ENCODE results near the gene ZC3H12A. TPM values are rescaled to one million over a fixed set of nuclear protein-coding genes. Genes with fewer than 3 reads are reported as not detected.

ZC3H12A gene
- total RNA-seq, 4 donors from 2014 or later: 29.7 to 37.0 (median 33.4) TPM

DNA sequence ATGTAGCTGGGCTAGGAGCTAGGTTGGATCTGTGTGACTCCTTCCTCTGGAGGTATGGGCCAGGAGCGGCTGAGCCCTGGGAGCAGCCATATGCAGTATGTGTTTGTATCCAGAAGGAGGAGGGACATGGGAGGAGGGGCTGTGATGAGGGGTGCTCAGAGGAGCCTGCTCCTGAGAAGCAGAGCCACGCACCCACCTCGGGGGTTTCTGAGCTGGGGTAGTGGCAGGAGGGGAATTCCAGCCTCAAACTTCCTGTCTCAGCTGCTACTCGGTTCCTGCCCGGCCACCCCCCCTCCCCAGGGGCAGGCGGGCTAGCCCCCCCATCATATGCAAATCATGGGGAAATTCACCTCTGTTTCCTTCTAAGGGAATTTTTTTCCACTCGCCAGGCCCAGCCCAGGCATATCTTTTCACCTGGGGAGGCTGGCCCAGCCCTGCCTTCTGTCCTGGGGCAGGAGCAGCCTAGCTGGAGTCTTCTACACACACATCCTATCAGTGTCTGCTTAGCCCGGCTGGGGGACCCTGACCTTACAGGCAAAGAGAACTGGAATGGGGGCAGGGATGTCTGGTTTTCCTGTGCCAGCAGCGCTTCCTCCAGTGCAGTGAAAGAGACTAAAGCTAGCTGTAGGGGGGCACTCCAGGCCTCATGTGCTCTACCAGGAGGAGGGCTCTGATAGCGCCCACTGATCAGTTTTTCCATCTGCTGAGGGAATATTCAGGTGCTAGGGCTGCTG lies 3.0 kb downstream of the ZC3H12A start:
- Histone ChIP-seq H3K4me3 (peak overlapping the region; percentile 73 to 89 (median 86)), H3K27ac (peak overlapping the region; percentile 93 to 98 (median 96)), H3K9me3 (no peaks in the 10 kb centered on the region), H3K36me3 (peaks cover 0 to 39% (median 0%) of the 10 kb centered on the region in 3 donors), H3K27me3 (no peaks in the 10 kb centered on the region), H3K4me1 (peaks cover 4 to 74% (median 26%) of the 10 kb centered on the region in 4 donors)
- peak; percentile 69 to 88 (median 87) for DNase-seq
- TF ChIP-seq POLR2A (IDR thresholded peaks at IDR 0.05): peak in 1 of 2 donors; percentile 15
- TF ChIP-seq, protein P1, sequence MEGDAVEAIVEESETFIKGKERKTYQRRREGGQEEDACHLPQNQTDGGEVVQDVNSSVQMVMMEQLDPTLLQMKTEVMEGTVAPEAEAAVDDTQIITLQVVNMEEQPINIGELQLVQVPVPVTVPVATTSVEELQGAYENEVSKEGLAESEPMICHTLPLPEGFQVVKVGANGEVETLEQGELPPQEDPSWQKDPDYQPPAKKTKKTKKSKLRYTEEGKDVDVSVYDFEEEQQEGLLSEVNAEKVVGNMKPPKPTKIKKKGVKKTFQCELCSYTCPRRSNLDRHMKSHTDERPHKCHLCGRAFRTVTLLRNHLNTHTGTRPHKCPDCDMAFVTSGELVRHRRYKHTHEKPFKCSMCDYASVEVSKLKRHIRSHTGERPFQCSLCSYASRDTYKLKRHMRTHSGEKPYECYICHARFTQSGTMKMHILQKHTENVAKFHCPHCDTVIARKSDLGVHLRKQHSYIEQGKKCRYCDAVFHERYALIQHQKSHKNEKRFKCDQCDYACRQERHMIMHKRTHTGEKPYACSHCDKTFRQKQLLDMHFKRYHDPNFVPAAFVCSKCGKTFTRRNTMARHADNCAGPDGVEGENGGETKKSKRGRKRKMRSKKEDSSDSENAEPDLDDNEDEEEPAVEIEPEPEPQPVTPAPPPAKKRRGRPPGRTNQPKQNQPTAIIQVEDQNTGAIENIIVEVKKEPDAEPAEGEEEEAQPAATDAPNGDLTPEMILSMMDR (IDR thresholded peaks at IDR 0.05): peak in 1 of 6 experiments; percentile 20

DNA sequence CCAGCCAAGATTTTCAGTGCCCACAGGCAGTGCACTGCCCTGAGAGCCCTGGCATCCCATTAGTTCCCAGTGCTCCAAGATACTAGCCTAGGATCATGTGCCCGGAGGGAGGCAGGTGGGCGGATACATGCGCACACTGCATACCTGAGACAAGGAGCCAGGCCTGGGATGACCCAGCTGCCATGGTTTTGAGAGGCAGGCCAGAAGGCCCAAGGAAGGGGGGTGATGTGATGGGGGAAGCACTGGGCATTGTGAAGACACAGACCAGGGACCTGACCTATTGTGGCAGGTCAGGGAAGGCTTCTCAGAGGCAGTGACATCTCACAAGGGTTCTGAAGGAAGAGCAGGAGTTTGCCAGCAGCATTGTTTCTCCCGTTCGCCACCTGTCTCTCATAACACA lies 3.6 kb downstream of the ZC3H12A start:
- no peak for TF ChIP-seq POLR2A (IDR thresholded peaks at IDR 0.05)
- TF ChIP-seq, protein P1 (IDR thresholded peaks at IDR 0.05): no peak
- H3K4me1 ChIP-seq: peaks cover 4 to 68% (median 26%) of the 10 kb centered on the region in 4 donors
- peak overlapping the region; percentile 73 to 89 (median 86) for H3K4me3 ChIP-seq
- no peaks in the 10 kb centered on the region for H3K9me3 ChIP-seq
- peaks cover 0 to 44% (median 0%) of the 10 kb centered on the region in 3 donors for H3K36me3 ChIP-seq
- peak in 1 of 3 donors; percentile 53 for DNase-seq
- H3K27me3 ChIP-seq: no peaks in the 10 kb centered on the region
- peak overlapping the region; percentile 93 to 98 (median 96) for H3K27ac ChIP-seq

DNA sequence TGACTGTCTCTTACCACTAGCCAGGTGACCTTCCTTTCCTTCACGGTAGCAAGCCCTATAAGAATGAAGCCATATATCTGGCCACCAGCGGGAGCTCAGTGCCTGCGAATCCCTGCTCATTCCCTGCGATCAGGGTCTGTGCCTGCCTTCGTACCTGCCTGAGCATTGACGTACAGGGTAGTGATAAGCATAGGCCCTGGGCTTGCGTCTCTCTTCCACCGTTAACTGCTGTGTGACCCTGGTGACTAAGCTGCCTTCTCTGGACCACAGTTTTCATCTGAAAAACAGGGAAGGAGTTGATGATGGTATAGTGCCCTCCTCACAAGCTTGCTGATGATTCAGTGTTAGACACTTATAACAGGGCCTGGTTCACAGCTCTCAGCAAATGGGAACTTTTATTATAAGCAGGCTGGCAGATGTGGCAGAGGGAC lies 4.1 kb downstream of the ZC3H12A start:
- Histone ChIP-seq H3K27ac (peak overlapping the region; percentile 93 to 98 (median 96)), H3K36me3 (peaks cover 0 to 50% (median 0%) of the 10 kb centered on the region in 3 donors), H3K4me1 (peaks cover 4 to 63% (median 26%) of the 10 kb centered on the region in 4 donors), H3K27me3 (no peaks in the 10 kb centered on the region), H3K4me3 (peak overlapping the region; percentile 73 to 89 (median 86)), H3K9me3 (no peaks in the 10 kb centered on the region)
- DNase-seq: peak in 1 of 3 donors; percentile 66
- TF ChIP-seq POLR2A (IDR thresholded peaks at IDR 0.05): peak; percentile 23 to 74
- TF ChIP-seq, protein P1 (IDR thresholded peaks at IDR 0.05): no peak

DNA sequence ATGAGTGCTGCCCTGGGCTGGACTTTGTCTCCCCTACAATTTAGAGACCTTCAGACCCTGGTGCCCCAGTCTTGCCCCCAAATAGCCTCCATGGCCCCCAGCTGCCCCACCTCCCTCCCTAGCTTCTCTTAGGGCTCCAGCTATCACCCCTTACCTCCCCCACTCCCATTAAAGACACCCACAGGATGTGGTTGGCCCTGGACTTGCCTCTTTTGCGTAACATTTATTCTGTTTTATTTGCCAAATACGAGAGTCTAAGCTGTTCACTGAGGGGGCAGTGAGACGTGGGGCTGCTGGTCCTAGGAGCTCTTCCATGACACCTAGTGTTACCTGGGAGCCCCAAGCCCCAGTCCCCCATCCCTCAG lies 4.5 kb downstream of the ZC3H12A start:
- Histone ChIP-seq H3K27me3 (no peaks in the 10 kb centered on the region), H3K36me3 (peaks cover 0 to 54% (median 0%) of the 10 kb centered on the region in 3 donors), H3K27ac (peak overlapping the region; percentile 93 to 98 (median 96)), H3K4me1 (peaks cover 4 to 58% (median 26%) of the 10 kb centered on the region in 4 donors), H3K9me3 (no peaks in the 10 kb centered on the region), H3K4me3 (peak overlapping the region; percentile 30 to 89 (median 86))
- peak; percentile 60 to 79 (median 72) for DNase-seq
- no peak for TF ChIP-seq POLR2A (IDR thresholded peaks at IDR 0.05)
- TF ChIP-seq, protein P1 (IDR thresholded peaks at IDR 0.05): no peak

DNA sequence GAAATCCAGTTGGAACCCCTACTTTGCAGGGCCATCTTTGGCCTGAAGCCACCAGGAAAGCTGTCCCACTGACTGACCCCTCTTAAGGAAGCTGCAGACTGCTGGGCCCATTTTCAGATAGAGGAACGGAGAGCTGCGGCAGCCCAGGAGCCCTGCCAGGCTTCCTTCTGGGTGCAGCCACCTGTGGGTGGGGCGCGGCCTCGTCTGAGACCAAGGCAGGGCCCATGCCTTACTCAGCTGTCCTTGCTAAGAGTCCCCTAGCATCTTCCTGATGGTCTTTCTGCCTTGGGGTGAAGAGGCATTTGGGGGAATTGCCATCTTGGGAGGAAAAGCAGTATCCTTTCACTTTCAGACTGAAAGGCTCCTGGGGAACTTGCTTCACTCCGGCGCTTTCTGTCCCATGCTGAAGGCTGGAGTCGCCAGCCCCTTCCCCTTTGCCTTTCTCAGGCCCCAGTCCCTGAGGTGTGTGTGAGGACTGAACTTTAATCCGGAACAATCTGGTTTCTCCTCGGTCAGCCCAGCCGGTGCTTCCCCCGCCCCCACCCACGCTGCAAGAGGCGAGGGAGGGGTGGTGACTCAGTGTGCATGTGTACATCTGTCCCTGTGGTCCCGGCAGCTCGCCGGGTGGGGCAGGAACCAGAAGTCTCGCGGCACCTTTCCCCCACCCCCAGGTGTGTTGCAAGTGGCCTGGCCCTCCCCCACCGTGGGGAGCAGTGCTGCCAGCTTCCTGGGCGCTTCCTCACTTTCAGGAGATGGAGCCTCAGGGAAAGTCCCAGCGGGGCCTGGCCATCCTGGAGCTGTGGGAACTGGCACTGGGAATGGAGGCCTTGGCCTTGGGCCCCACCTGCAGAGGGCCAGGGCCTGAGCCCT lies 5.1 kb downstream of the ZC3H12A start:
- Histone ChIP-seq H3K27ac (peak overlapping the region; percentile 93 to 98 (median 96)), H3K36me3 (peaks cover 0 to 60% (median 0%) of the 10 kb centered on the region in 3 donors), H3K27me3 (no peaks in the 10 kb centered on the region), H3K4me1 (peaks cover 4 to 58% (median 26%) of the 10 kb centered on the region in 4 donors), H3K4me3 (peak overlapping the region; percentile 30 to 89 (median 86)), H3K9me3 (no peaks in the 10 kb centered on the region)
- DNase-seq: peak; percentile 94 to 98 (median 98)
- TF ChIP-seq POLR2A (IDR thresholded peaks at IDR 0.05): peak in 1 of 2 donors; percentile 88
- TF ChIP-seq, protein P1 (IDR thresholded peaks at IDR 0.05): peak in 1 of 6 experiments; percentile 2

All from Peyer's patch (tissue), 4 donors.